Measurements from ENCODE around the gene TSACC.

Gene TSACC

GRCh38 chr1:156373546-156373945, 35.2 kb downstream of the TSACC start:
- FAIRE-seq = no peak

DNA sequence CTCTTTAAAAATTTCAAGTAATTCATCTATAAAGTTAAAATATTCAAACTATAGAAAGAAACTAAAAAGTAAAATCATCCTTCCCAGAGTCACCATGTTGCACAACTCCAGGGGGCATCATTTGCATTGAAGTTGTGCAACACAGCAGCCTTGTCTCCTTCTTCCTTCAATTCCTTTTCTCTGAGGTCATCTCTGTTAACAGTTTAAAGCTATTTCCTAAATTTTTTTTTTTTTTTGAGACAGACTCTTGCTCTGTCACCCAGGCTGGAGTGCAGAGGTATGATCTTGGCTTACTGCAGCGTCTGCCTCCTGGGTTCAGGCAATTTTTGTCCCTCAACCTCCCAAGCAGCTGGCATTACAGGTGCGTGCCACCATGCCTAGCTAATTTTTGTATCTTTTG, 37.8 kb downstream of the TSACC start:
- TF ChIP-seq, protein P1, sequence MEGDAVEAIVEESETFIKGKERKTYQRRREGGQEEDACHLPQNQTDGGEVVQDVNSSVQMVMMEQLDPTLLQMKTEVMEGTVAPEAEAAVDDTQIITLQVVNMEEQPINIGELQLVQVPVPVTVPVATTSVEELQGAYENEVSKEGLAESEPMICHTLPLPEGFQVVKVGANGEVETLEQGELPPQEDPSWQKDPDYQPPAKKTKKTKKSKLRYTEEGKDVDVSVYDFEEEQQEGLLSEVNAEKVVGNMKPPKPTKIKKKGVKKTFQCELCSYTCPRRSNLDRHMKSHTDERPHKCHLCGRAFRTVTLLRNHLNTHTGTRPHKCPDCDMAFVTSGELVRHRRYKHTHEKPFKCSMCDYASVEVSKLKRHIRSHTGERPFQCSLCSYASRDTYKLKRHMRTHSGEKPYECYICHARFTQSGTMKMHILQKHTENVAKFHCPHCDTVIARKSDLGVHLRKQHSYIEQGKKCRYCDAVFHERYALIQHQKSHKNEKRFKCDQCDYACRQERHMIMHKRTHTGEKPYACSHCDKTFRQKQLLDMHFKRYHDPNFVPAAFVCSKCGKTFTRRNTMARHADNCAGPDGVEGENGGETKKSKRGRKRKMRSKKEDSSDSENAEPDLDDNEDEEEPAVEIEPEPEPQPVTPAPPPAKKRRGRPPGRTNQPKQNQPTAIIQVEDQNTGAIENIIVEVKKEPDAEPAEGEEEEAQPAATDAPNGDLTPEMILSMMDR (IDR thresholded peaks at IDR 0.05; ENCODE audit: insufficient read depth, missing control alignments) = no peak
- FAIRE-seq (no peak), DNase-seq (ENCODE audit: insufficient read length, low spot score) (no peak)

More at GRCh38 chr1:156373546-156373945, 35.2 kb downstream of the TSACC start:
- no peak for DNase-seq (ENCODE audit: insufficient read length, low spot score)
- TF ChIP-seq, protein P1 (IDR thresholded peaks at IDR 0.05; ENCODE audit: insufficient read depth, missing control alignments) = no peak

GRCh38 chr1:156376958-156377919, 38.9 kb downstream of the TSACC start:
- no peak for FAIRE-seq
- TF ChIP-seq, protein P1 (IDR thresholded peaks at IDR 0.05; ENCODE audit: insufficient read depth, missing control alignments) = no peak
- no peak for DNase-seq (ENCODE audit: insufficient read length, low spot score)

DNA sequence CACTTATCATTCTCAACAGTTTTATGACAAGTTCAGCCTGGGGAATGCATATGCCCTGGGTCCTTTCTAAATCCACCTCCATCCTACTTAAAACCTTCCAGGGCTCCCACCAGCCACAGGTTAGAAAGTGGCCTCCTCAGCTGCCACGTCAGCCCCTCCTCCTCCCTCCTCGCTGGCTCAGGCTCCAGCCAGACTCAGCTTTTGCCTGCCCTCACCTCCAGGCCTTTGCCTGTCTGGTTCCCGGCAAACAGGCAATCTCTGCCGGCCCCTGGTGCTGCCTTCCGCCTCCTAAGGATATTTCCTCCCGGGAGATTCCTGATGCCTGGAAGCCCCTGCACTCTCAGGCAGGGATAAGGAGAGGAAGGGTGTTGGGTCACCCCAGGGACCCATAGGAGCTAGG, 40.2 kb downstream of the TSACC start:
- TF ChIP-seq, protein P1 (IDR thresholded peaks at IDR 0.05; ENCODE audit: insufficient read depth, missing control alignments) = no peak
- no peak for FAIRE-seq
- no peak for DNase-seq (ENCODE audit: insufficient read length, low spot score)

DNA sequence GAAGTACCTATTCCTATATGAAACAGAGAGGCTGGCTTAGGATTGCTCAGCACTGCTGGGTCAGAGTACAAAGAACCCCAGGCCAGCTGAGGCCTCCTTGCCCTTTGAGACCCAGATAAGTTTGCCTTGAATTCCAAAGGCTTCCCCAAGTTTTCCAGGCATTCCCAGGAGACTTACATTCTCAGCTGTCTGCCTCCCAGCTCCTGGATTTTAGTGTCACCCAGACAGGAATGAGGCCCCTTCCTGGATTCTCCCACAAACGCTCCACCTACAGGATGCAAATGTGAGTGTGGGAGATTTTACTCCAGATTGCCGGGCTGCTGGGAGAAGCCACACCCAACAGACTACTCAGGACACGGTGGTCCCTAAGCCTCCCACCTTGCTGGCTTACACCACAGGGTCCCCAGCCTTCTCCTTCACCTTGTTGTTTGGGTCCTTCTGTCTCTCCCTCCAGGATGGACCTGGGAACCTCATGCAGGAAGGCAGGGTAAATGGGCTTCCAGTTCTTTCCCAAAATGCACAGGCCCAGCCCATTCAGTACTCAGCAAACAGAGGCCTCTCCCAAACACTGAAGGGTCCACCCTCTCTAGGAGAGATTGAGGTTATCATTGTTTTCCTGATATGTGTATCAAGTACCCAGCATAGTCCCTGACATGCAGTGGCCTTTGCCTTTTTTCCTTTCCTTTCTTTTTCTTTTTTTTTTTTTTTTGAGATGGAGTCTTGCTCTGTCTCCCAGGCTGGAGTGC, 41.3 kb downstream of the TSACC start:
- DNase-seq (ENCODE audit: insufficient read length, low spot score) (no peak), FAIRE-seq (no peak)
- TF ChIP-seq, protein P1 (IDR thresholded peaks at IDR 0.05; ENCODE audit: insufficient read depth, missing control alignments) = no peak

DNA sequence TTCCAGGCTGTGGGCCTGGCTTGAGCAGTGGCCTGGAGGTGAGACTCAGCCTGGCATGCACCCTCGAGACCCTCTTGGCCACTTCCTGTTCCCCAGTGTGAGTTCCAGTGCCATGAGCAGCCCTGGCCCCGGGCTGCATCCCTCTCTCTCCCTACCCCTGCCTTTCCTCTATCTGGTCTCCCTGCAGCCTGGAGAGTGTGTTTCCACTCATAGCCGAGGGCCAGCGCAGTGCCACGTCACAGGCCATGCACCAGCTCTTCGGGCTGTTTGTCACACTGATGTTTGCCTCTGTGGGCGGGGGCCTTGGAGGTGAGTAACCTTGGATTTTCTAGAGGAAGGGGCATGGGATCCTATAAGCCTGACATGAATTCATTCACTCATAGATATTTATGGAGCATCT, 44.2 kb downstream of the TSACC start:
- FAIRE-seq (no peak), DNase-seq (ENCODE audit: insufficient read length, low spot score) (no peak)
- TF ChIP-seq, protein P1 (IDR thresholded peaks at IDR 0.05; ENCODE audit: insufficient read depth, missing control alignments) = no peak

Measured in D721Med (cell line).